Erythroblast (primary cell): ENCODE data around the gene GTF2H4.

Experiments
- DNase-seq, 2 experiments: peaks; one replicate each; lab custom pipeline; 2025; lab: John Stamatoyannopoulos, UW
- GATA1 ChIP-seq: IDR thresholded peaks from 2 replicates; pipeline ENCODE4 v1.6.1; 2011; ENCODE audit warnings: low read depth, mild to moderate bottlenecking, control low read depth, low read length, moderate library complexity
- POLR2A ChIP-seq: IDR thresholded peaks from 2 replicates; pipeline ENCODE4 v1.6.1; 2011; ENCODE audit warnings: mild to moderate bottlenecking, low read length

GTF2H4 gene

GRCh38 chr6:30887901-30888815 lies 19.8 kb upstream of the GTF2H4 start:
- TF ChIP-seq POLR2A (no peak), GATA1 (no peak)
- DNase-seq: no peak

GRCh38 chr6:30888816-30889495 lies 19.1 kb upstream of the GTF2H4 start:
- no peak for DNase-seq
- no peak for TF ChIP-seq GATA1
- TF ChIP-seq POLR2A: no peak

GRCh38 chr6:30889496-30889885 lies 18.5 kb upstream of the GTF2H4 start:
- no peak for TF ChIP-seq POLR2A
- TF ChIP-seq GATA1: no peak
- no peak for DNase-seq

GRCh38 chr6:30889921-30890645 lies 17.9 kb upstream of the GTF2H4 start:
- no peak for TF ChIP-seq POLR2A
- DNase-seq: no peak

GRCh38 chr6:30890646-30891449 lies 17.2 kb upstream of the GTF2H4 start:
- DNase-seq: no peak
- TF ChIP-seq GATA1: no peak
- TF ChIP-seq POLR2A: no peak

GRCh38 chr6:30891450-30891723 lies 16.6 kb upstream of the GTF2H4 start:
- DNase-seq: no peak
- no peak for TF ChIP-seq GATA1

- TF ChIP-seq GATA1: no peak
- TF ChIP-seq POLR2A: no peak
- no peak for DNase-seq
These were observed 16.0 kb upstream of the GTF2H4 start for GRCh38 chr6:30891816-30892538.

GRCh38 chr6:30893001-30893591 lies 14.9 kb upstream of the GTF2H4 start:
- no peak for DNase-seq
- TF ChIP-seq POLR2A (no peak), GATA1 (no peak)

- DNase-seq: no peak
- TF ChIP-seq POLR2A: no peak
- no peak for TF ChIP-seq GATA1
These were observed 14.3 kb upstream of the GTF2H4 start for GRCh38 chr6:30893666-30894065.

GRCh38 chr6:30894381-30894780 lies 13.6 kb upstream of the GTF2H4 start:
- DNase-seq: no peak

GRCh38 chr6:30894935-30895334 lies 13.1 kb upstream of the GTF2H4 start:
- DNase-seq: no peak
- TF ChIP-seq POLR2A: no peak
- TF ChIP-seq GATA1: no peak

More at GRCh38 chr6:30894381-30894780, 13.6 kb upstream of the GTF2H4 start:
- TF ChIP-seq GATA1: no peak
- no peak for TF ChIP-seq POLR2A

- DNase-seq: no peak
- TF ChIP-seq POLR2A (no peak), GATA1 (no peak)
These were observed 12.7 kb upstream of the GTF2H4 start for GRCh38 chr6:30895343-30895742.

GRCh38 chr6:30896541-30896940 lies 11.5 kb upstream of the GTF2H4 start:
- no peak for DNase-seq
- no peak for TF ChIP-seq GATA1
- no peak for TF ChIP-seq POLR2A
